Dendritic cell treated with granulocyte-macrophage colony-stimulating factor and Interleukin-4, amounts not matched to agents 40 ng/mL and 50 ng/mL, for 4 days (primary cell): ENCODE measurements around the gene UCHL5.

Experiments
- H3K27ac Mint-ChIP-seq: one replicate; pipeline ENCODE4 v1.8.0; 2022; ENCODE audit warnings: mild to moderate bottlenecking, mixed read lengths
- H3K27me3 Mint-ChIP-seq: one replicate; pipeline ENCODE4 v1.8.0; 2022; ENCODE audit warnings: mild to moderate bottlenecking, mixed read lengths
- H3K36me3 Mint-ChIP-seq: one replicate; pipeline ENCODE4 v1.8.0; 2022; ENCODE audit warnings: low read depth, mixed read lengths
- H3K4me1 Mint-ChIP-seq: one replicate; pipeline ENCODE4 v1.8.0; 2022; ENCODE audit warnings: low read depth, mixed read lengths
- H3K4me3 Mint-ChIP-seq: one replicate; pipeline ENCODE4 v1.8.0; 2022; ENCODE audit warnings: mild to moderate bottlenecking, moderate library complexity, mixed read lengths
- H3K9me3 Mint-ChIP-seq: one replicate; pipeline ENCODE4 v1.8.0; 2022; ENCODE audit warnings: mixed read lengths
- intact Hi-C: fragments of 100-400 bp; cut with micrococcal nuclease; formaldehyde crosslinking; loops from one replicate; pipeline ENCODE4 v1.15.0; 2022

The UCHL5 gene

DNA sequence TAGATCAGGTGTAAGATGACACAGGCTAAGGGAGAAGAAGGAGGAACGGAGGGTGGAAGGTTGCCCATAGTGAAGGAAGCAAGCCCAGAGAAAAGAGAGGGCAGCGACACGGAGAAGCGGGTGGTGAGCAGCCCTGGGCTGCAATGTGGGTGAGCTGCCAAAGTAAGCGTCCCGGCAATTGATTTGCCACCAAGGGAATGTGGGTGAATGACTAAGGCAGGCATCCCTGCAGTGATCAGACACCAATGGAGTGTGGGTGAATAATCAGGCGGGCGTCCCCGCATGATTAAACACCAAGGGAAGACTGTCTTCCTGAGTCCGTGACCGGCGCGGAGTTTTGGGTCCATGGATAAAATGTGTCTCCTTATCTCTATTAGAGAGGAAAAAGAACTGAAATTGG is 79.6 kb downstream of the UCHL5 start:
- no peaks in the 10 kb centered on the region for H3K27me3 Mint-ChIP-seq
- H3K36me3 Mint-ChIP-seq: no peaks in the 10 kb centered on the region
- intact Hi-C loops: no loop called here
- no peak overlapping the region for H3K4me3 Mint-ChIP-seq
- H3K9me3 Mint-ChIP-seq: no peaks in the 10 kb centered on the region
- H3K4me1 Mint-ChIP-seq: peaks cover 2% of the 10 kb centered on the region
- H3K27ac Mint-ChIP-seq: no peak overlapping the region

DNA sequence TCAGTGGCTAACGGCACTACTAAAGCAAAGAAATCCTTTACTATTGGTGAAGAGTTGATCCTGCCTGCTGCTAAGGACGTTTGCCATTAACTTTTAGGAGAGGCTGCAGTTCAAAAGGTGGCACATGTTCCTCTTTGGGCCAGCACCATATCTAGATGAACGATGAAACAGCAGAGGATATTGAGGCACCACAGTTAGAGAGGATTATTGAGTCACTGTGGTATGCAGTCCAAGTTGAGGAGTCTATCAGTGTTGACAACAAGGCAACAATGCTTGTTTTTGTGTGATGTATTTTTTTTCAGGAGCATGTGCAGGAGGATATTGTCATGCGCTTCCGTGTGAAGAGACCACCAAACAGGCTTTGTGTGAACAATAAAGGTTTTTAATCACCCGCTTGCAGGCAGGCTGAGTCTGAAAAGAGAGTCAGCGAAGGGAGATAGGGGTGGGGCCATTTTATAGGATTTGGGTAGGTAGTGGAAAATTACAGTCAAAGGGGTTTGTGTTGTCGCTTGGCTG is 80.9 kb downstream of the UCHL5 start:
- Mint-ChIP-seq H3K4me1 (peaks cover 6% of the 10 kb centered on the region), H3K4me3 (no peak overlapping the region), H3K36me3 (no peaks in the 10 kb centered on the region), H3K9me3 (no peaks in the 10 kb centered on the region), H3K27me3 (no peaks in the 10 kb centered on the region), H3K27ac (no peak overlapping the region)
- intact Hi-C loops: no loop called here

GRCh38 chr1:192977089-192977706 is 82.0 kb downstream of the UCHL5 start:
- Mint-ChIP-seq H3K9me3 (no peaks in the 10 kb centered on the region), H3K27ac (no peak overlapping the region), H3K4me3 (no peak overlapping the region), H3K4me1 (peaks cover 6% of the 10 kb centered on the region), H3K27me3 (no peaks in the 10 kb centered on the region), H3K36me3 (no peaks in the 10 kb centered on the region)
- intact Hi-C loops: no loop called here

GRCh38 chr1:192976576-192976975 is 82.6 kb downstream of the UCHL5 start:
- no peak overlapping the region for H3K4me3 Mint-ChIP-seq
- H3K9me3 Mint-ChIP-seq: no peaks in the 10 kb centered on the region
- H3K27me3 Mint-ChIP-seq: peaks cover 1% of the 10 kb centered on the region
- no peaks in the 10 kb centered on the region for H3K36me3 Mint-ChIP-seq
- intact Hi-C loops: no loop called here
- H3K27ac Mint-ChIP-seq: no peak overlapping the region
- H3K4me1 Mint-ChIP-seq: peaks cover 6% of the 10 kb centered on the region

DNA sequence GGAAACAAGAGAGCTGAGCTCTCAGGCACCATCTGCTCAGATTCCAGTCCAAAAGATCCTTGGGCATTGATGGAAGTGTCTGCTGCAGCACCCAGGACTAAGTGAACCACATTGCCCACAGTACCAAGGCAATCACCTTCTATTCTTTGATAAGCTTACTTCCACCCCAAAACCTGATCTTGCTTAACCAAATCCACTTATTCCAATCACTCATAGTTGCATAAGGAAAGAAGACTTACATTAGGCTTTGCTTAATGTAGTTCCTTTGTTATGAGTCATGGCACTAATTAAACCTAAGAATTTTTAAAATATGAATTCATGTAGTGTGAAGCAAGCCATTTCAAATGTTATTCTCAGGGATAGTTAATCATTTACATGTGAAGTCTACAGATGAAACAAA is 84.5 kb downstream of the UCHL5 start:
- Mint-ChIP-seq H3K36me3 (no peaks in the 10 kb centered on the region), H3K27ac (no peak overlapping the region), H3K27me3 (peaks cover 1% of the 10 kb centered on the region), H3K4me1 (peaks cover 6% of the 10 kb centered on the region), H3K9me3 (no peaks in the 10 kb centered on the region), H3K4me3 (no peak overlapping the region)
- intact Hi-C loops: no loop called here

- H3K9me3 Mint-ChIP-seq: no peaks in the 10 kb centered on the region
- no peak overlapping the region for H3K4me3 Mint-ChIP-seq
- H3K36me3 Mint-ChIP-seq: no peaks in the 10 kb centered on the region
- H3K4me1 Mint-ChIP-seq: peaks cover 6% of the 10 kb centered on the region
- H3K27ac Mint-ChIP-seq: no peak overlapping the region
- H3K27me3 Mint-ChIP-seq: peaks cover 1% of the 10 kb centered on the region
- intact Hi-C loops: no loop called here
Measured at GRCh38 chr1:192973988-192974387, 85.2 kb downstream of the UCHL5 start.

DNA sequence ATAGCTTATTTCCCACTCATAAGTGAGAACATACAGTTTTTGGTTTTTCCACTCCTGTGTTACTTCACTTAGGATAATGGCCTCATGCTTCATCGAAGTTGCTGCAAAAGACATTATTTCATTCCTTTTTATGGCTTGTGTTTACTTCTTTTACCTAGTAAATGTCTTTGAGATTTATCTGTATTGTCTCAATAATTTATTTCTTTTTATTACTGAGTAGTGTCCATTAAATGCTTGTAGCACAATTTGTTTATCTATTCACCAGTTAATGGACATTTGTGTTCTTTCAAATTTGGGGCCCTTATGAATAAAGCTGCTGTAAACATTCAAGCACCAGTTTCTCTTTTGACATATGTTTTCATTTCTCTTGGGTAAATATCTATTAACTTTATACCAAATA is 86.0 kb downstream of the UCHL5 start:
- Mint-ChIP-seq H3K27ac (no peak overlapping the region), H3K4me1 (peaks cover 6% of the 10 kb centered on the region), H3K4me3 (no peak overlapping the region), H3K27me3 (peaks cover 1% of the 10 kb centered on the region), H3K9me3 (no peaks in the 10 kb centered on the region), H3K36me3 (no peaks in the 10 kb centered on the region)
- intact Hi-C loops: no loop called here

DNA sequence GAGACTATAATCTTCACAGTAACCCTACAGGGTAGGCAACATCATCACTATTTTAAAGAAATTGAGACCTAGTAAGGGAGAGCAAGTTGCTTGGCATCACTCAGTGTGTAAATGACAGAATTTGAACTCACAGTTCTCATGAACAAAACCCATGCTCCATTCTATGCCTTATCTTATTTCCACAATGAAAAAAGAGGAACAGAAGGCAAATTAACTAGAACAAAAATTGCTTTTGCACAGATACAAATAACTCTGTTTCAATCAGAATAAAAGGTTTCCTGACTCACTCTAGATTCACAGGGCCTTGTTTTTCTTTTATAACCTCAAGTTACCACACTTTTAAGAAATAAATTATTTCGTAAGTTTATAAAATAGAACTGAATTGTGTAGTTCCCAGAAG is 90.1 kb downstream of the UCHL5 start:
- H3K36me3 Mint-ChIP-seq: no peaks in the 10 kb centered on the region
- no peak overlapping the region for H3K4me3 Mint-ChIP-seq
- no peaks in the 10 kb centered on the region for H3K9me3 Mint-ChIP-seq
- no peak overlapping the region for H3K27ac Mint-ChIP-seq
- H3K4me1 Mint-ChIP-seq: peaks cover 6% of the 10 kb centered on the region
- H3K27me3 Mint-ChIP-seq: peaks cover 1% of the 10 kb centered on the region
- intact Hi-C loops: loop anchor here (5.0 kb wide), 1 partner anchor 38 kb away; no protein-coding TSS in a partner anchor

- H3K4me3 Mint-ChIP-seq: no peak overlapping the region
- no peaks in the 10 kb centered on the region for H3K36me3 Mint-ChIP-seq
- intact Hi-C loops: loop anchor here (5.0 kb wide), 1 partner anchor 39 kb away; no protein-coding TSS in a partner anchor
Measured at GRCh38 chr1:192968323-192968722, 90.8 kb downstream of the UCHL5 start.

GRCh38 chr1:192967901-192968300 is 91.3 kb downstream of the UCHL5 start:
- H3K4me3 Mint-ChIP-seq: no peak overlapping the region
- peaks cover 1% of the 10 kb centered on the region for H3K27me3 Mint-ChIP-seq
- no peak overlapping the region for H3K27ac Mint-ChIP-seq
- no peaks in the 10 kb centered on the region for H3K36me3 Mint-ChIP-seq
- intact Hi-C loops: loop anchor here (5.0 kb wide), 1 partner anchor 39 kb away; no protein-coding TSS in a partner anchor
- H3K9me3 Mint-ChIP-seq: no peaks in the 10 kb centered on the region
- H3K4me1 Mint-ChIP-seq: peaks cover 6% of the 10 kb centered on the region

More at GRCh38 chr1:192968323-192968722, 90.8 kb downstream of the UCHL5 start:
- no peak overlapping the region for H3K27ac Mint-ChIP-seq
- peaks cover 6% of the 10 kb centered on the region for H3K4me1 Mint-ChIP-seq
- peaks cover 1% of the 10 kb centered on the region for H3K27me3 Mint-ChIP-seq
- no peaks in the 10 kb centered on the region for H3K9me3 Mint-ChIP-seq

DNA sequence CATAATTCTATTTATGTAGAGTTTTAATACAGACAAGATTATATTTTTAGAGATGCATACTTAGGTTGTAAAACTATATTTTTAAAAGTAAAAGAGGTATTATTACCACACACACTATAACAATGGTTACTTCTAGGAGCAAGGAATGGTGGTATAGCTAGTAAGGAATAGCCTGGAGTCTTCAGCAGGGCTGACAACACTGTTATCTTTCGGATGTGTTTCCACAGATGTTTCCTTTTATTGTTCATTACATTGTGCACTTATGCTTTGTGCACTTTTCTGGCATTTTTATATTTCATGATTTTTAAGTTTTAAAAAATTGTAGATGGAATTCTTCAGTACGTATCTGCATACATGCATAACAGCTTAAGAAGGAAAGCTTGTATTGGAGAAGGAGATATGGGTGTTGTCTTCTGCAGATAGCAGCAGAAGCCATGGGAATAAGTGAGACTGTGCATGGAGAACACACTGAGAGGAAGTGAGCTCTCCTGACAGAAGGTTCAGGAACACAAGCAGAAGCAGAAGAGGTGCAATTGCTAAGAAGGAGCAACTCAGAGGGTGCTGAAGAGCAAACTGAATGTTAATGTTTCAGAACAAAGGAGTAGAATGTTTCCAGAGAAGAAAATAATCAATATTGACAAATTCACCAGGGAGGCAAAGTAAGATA is 91.8 kb downstream of the UCHL5 start:
- no peak overlapping the region for H3K4me3 Mint-ChIP-seq
- no peaks in the 10 kb centered on the region for H3K9me3 Mint-ChIP-seq
- peaks cover 1% of the 10 kb centered on the region for H3K27me3 Mint-ChIP-seq
- no peaks in the 10 kb centered on the region for H3K36me3 Mint-ChIP-seq
- H3K27ac Mint-ChIP-seq: no peak overlapping the region
- intact Hi-C loops: loop anchor here (5.0 kb wide), 1 partner anchor 40 kb away; no protein-coding TSS in a partner anchor
- H3K4me1 Mint-ChIP-seq: peaks cover 6% of the 10 kb centered on the region

DNA sequence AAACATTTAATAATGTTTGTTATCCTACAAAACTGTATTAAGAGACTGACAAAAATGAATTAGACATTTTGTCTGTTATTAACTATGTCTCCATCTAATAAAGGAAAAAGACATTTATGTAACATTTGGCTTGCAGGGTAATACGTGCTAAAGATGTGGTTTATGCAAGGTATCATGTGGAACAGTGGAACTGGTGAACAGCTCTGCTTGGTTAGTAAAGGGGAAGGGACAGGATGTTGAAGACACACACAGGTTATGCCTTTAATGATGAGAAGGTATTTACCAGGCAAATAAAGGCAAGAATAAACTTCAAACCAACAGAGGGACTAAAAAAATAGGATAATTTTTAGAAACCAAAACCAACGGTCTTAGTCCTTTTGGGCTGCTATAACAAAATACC is 93.1 kb downstream of the UCHL5 start:
- Mint-ChIP-seq H3K27me3 (no peaks in the 10 kb centered on the region), H3K36me3 (no peaks in the 10 kb centered on the region), H3K9me3 (no peaks in the 10 kb centered on the region), H3K4me1 (peaks cover 6% of the 10 kb centered on the region), H3K4me3 (no peak overlapping the region), H3K27ac (no peak overlapping the region)
- intact Hi-C loops: loop anchor here (5.0 kb wide), 1 partner anchor 41 kb away; no protein-coding TSS in a partner anchor

GRCh38 chr1:192962901-192963300 is 96.3 kb downstream of the UCHL5 start:
- intact Hi-C loops: no loop called here
- Mint-ChIP-seq H3K9me3 (peaks cover 6% of the 10 kb centered on the region), H3K4me1 (peaks cover 11% of the 10 kb centered on the region)

More at GRCh38 chr1:192962901-192963300, 96.3 kb downstream of the UCHL5 start:
- Mint-ChIP-seq H3K36me3 (no peaks in the 10 kb centered on the region), H3K27ac (no peak overlapping the region), H3K27me3 (no peaks in the 10 kb centered on the region), H3K4me3 (no peak overlapping the region)
